ENCODE measurements around the gene C10orf88.
"Not testable (repeated sequence)": the region's sequence is repeated elsewhere in the genome, so short reads cannot be mapped to it uniquely, and the experiment has no call there.

C10orf88 gene

GRCh38 chr10:122911889-122912484 lies 42.0 kb downstream of the C10orf88 start:
- H3K4me3 ChIP-seq (ENCODE audit: low read length in 2 of 2), result no peak overlapping the region
- no peaks in the 10 kb centered on the region for H3K36me3 ChIP-seq (ENCODE audit: control insufficient read depth in 2 of 2, insufficient read depth in 2 of 2, low read length in 2 of 2)
- H3K27ac ChIP-seq (ENCODE audit: low read length), result no peak overlapping the region
- H3K4me1 ChIP-seq (ENCODE audit: control insufficient read depth, insufficient read depth, low read length), result no peaks in the 10 kb centered on the region
- no peak overlapping the region for H3K9ac ChIP-seq (ENCODE audit: low read length in 2 of 2)
- no peaks in the 10 kb centered on the region for H3K9me3 ChIP-seq (ENCODE audit: control insufficient read depth in 2 of 2, low read length in 2 of 2)
- no peaks in the 10 kb centered on the region for H3K27me3 ChIP-seq (ENCODE audit: control insufficient read depth in 1 of 2, insufficient read depth in 2 of 2, low read length in 2 of 2)

- H3K9me3 ChIP-seq (ENCODE audit: control insufficient read depth in 2 of 2, low read length in 2 of 2), result no peaks in the 10 kb centered on the region
- H3K4me3 ChIP-seq (ENCODE audit: low read length in 2 of 2), result no peak within 1 kb of the TSS
- H3K27me3 ChIP-seq (ENCODE audit: control insufficient read depth in 1 of 2, insufficient read depth in 2 of 2, low read length in 2 of 2), result no peaks in the 10 kb centered on the region
Observed at GRCh38 chr10:122910310-122910709, 43.7 kb downstream of the C10orf88 start, which contains the start of gene FAM24A. TSS of gene FAM24A (plus strand) at chr10:122910610. CDS start at chr10:122911635, 1,025 bp downstream.

GRCh38 chr10:122903861-122904260 lies 50.2 kb downstream of the C10orf88 start:
- H3K27me3 ChIP-seq (ENCODE audit: control insufficient read depth in 1 of 2, insufficient read depth in 2 of 2, low read length in 2 of 2); H3K4me3 ChIP-seq (ENCODE audit: low read length in 2 of 2); H3K9ac ChIP-seq (ENCODE audit: low read length in 2 of 2); H3K9me3 ChIP-seq (ENCODE audit: control insufficient read depth in 2 of 2, low read length in 2 of 2); H3K4me1 ChIP-seq (ENCODE audit: control insufficient read depth, insufficient read depth, low read length); H3K27ac ChIP-seq (ENCODE audit: low read length); H3K36me3 ChIP-seq (ENCODE audit: control insufficient read depth in 2 of 2, insufficient read depth in 2 of 2, low read length in 2 of 2): not testable (repeated sequence)

More at GRCh38 chr10:122910310-122910709, 43.7 kb downstream of the C10orf88 start, which contains the start of gene FAM24A:
- Histone ChIP-seq H3K9ac (ENCODE audit: low read length in 2 of 2) (no peak within 1 kb of the TSS), H3K36me3 (ENCODE audit: control insufficient read depth in 2 of 2, insufficient read depth in 2 of 2, low read length in 2 of 2) (no peaks in the 10 kb centered on the region), H3K4me1 (ENCODE audit: control insufficient read depth, insufficient read depth, low read length) (no peaks in the 10 kb centered on the region), H3K27ac (ENCODE audit: low read length) (no peak within 1 kb of the TSS)

DNA sequence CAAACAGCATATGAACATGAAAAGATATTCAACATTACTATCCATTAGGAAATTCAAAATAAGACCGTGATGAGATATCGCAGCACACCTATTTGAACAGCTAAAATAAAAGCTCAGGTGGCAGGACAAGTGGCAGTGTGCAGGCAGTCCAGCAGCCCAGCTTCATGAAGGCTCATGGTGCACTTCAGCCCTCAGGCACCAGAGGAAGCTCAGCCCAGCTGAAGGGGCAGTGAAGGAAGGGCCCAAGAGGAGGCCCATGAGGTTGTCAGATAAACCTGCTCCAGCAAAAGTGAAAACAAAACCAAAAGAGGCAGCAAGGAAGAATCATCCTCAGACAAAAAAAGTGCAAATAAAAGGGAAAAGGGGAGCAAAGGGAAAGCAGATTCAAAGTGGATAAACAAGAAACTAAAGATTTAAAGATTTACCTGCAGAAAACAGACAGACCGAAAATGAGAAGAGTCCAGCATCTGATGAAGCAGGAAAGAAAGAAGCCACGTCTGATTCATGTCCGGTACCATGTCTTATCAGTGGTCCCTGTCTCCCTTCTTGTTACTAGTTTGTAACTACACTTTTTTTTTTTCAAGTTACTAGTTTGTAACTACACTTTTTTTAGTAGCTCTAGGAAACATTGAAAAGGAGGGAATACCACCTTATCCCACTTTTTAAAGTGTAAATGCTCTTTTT lies 59.6 kb downstream of the C10orf88 start:
- Histone ChIP-seq H3K4me3 (ENCODE audit: low read length in 2 of 2) (no peak overlapping the region), H3K36me3 (ENCODE audit: control insufficient read depth in 2 of 2, insufficient read depth in 2 of 2, low read length in 2 of 2) (no peaks in the 10 kb centered on the region), H3K9me3 (ENCODE audit: control insufficient read depth in 2 of 2, low read length in 2 of 2) (no peaks in the 10 kb centered on the region), H3K4me1 (ENCODE audit: control insufficient read depth, insufficient read depth, low read length) (no peaks in the 10 kb centered on the region), H3K9ac (ENCODE audit: low read length in 2 of 2) (no peak overlapping the region), H3K27me3 (ENCODE audit: control insufficient read depth in 1 of 2, insufficient read depth in 2 of 2, low read length in 2 of 2) (no peaks in the 10 kb centered on the region), H3K27ac (ENCODE audit: low read length) (no peak overlapping the region)

DNA sequence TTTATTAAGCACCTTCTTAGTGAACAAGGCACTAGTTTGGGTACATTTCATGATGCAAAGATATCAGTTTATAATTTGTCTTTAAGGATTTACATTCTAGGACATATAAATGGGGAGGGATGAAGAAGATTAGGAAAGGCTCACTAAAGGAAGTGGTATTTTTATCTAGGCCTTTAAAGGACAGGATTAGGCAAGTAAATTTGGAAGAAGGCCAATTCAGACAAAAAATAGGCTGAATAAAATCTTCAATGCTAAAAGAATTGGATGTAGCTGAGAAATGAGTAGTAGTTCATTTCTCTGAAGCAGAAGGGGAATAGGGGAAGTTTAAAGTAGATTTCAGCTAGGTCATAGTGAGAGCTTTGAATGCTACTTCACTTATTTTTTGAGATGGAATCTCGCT lies 69.9 kb downstream of the C10orf88 start:
- no peak overlapping the region for H3K4me3 ChIP-seq (ENCODE audit: low read length in 2 of 2)
- H3K9me3 ChIP-seq (ENCODE audit: control insufficient read depth in 2 of 2, low read length in 2 of 2), result no peaks in the 10 kb centered on the region
- no peaks in the 10 kb centered on the region for H3K27me3 ChIP-seq (ENCODE audit: control insufficient read depth in 1 of 2, insufficient read depth in 2 of 2, low read length in 2 of 2)
- H3K9ac ChIP-seq (ENCODE audit: low read length in 2 of 2), result no peak overlapping the region
- H3K27ac ChIP-seq (ENCODE audit: low read length), result no peak overlapping the region
- no peaks in the 10 kb centered on the region for H3K36me3 ChIP-seq (ENCODE audit: control insufficient read depth in 2 of 2, insufficient read depth in 2 of 2, low read length in 2 of 2)
- H3K4me1 ChIP-seq (ENCODE audit: control insufficient read depth, insufficient read depth, low read length), result peaks cover 10% of the 10 kb centered on the region

DNA sequence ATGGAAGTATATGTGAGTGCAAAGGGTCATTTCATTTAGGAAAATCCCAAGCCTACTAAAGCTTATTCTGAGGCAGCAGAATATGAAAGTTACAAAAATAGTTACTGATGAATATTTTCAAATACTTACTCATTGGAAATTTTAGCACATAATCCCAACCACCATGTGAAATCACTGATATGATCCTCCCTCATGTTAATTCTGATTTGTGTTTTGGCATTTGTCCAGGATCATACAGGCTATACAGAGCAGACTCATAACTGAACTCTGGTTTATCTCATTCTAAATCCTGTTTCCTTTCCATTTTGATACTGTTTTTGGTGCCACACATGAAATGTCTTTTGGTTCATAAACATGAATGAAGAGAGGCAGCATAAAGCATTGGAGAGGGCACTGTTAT lies 71.3 kb downstream of the C10orf88 start:
- no peaks in the 10 kb centered on the region for H3K27me3 ChIP-seq (ENCODE audit: control insufficient read depth in 1 of 2, insufficient read depth in 2 of 2, low read length in 2 of 2)
- H3K9me3 ChIP-seq (ENCODE audit: control insufficient read depth in 2 of 2, low read length in 2 of 2), result no peaks in the 10 kb centered on the region
- no peak overlapping the region for H3K4me3 ChIP-seq (ENCODE audit: low read length in 2 of 2)
- H3K27ac ChIP-seq (ENCODE audit: low read length), result no peak overlapping the region
- peaks cover 10% of the 10 kb centered on the region for H3K4me1 ChIP-seq (ENCODE audit: control insufficient read depth, insufficient read depth, low read length)
- no peak overlapping the region for H3K9ac ChIP-seq (ENCODE audit: low read length in 2 of 2)
- no peaks in the 10 kb centered on the region for H3K36me3 ChIP-seq (ENCODE audit: control insufficient read depth in 2 of 2, insufficient read depth in 2 of 2, low read length in 2 of 2)
